ENCODE measurements around the gene PTPN21. TPM values are rescaled to one million over a fixed set of nuclear protein-coding genes. Genes with fewer than 3 reads are reported as not detected.

The PTPN21 gene
- total and polyA plus RNA-seq, 2 of the 13 experiments (the other 11 are each of a cell fraction or from before 2014, with no cell fraction given): 2.0 to 3.7 TPM

DNA sequence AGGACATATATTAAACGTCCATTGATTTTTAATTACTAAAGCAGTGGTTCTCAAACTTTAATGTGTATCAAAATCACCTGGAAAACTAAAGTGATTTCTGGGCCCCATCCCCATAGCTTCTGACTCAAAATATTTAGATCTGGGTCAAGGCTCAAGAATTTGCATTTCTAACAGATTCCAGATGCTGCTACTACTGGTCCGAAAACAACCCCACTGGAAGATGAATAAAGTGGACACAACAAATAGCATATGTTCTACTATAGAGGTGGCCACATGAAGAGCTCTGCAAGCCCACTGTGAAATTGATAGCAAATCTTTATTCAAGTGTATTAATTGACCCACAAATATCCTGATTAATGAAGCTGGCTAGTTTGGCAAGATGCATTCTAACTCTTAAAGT, 99.9 kb downstream of the PTPN21 start:
- H3K36me3 ChIP-seq (replicated peaks in 1 of 2; ENCODE audit: control insufficient read depth in 1 of 2, insufficient read depth in 2 of 2, low read length in 2 of 2): no peaks in the 10 kb centered on the region
- no peak overlapping the region for H3K27ac ChIP-seq (ENCODE audit: extremely low read length, insufficient read depth, low read length)
- H3K4me3 ChIP-seq (replicated peaks in 1 of 3; ENCODE audit: insufficient read depth in 1 of 3, low read depth in 2 of 3, low read length in 3 of 3): no peak overlapping the region
- no peaks in the 10 kb centered on the region for H3K79me2 ChIP-seq (ENCODE audit: insufficient read depth, low read length)
- POLR2A ChIA-PET: no interaction called here
- H2AFZ ChIP-seq (ENCODE audit: low read length): no peak overlapping the region
- CTCF ChIA-PET (ENCODE audit: low intra/inter-chr PET ratio, low total read pairs): no interaction called here
- no peaks in the 10 kb centered on the region for H4K20me1 ChIP-seq (ENCODE audit: insufficient read depth, low read length)
- TF ChIP-seq ARNTL (CRISPR knock-in tag; IDR thresholded peaks at IDR 0.05): no peak
- no peak for TF ChIP-seq ZNF615 (CRISPR knock-in tag; IDR thresholded peaks at IDR 0.05; ENCODE audit: borderline replicate concordance)
- TF ChIP-seq, protein P1, sequence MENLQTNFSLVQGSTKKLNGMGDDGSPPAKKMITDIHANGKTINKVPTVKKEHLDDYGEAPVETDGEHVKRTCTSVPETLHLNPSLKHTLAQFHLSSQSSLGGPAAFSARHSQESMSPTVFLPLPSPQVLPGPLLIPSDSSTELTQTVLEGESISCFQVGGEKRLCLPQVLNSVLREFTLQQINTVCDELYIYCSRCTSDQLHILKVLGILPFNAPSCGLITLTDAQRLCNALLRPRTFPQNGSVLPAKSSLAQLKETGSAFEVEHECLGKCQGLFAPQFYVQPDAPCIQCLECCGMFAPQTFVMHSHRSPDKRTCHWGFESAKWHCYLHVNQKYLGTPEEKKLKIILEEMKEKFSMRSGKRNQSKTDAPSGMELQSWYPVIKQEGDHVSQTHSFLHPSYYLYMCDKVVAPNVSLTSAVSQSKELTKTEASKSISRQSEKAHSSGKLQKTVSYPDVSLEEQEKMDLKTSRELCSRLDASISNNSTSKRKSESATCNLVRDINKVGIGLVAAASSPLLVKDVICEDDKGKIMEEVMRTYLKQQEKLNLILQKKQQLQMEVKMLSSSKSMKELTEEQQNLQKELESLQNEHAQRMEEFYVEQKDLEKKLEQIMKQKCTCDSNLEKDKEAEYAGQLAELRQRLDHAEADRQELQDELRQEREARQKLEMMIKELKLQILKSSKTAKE (CRISPR knock-in tag; IDR thresholded peaks at IDR 0.05; ENCODE audit: borderline replicate concordance): no peak
- TF ChIP-seq MBD4 (IDR thresholded peaks at IDR 0.05; ENCODE audit: borderline replicate concordance, low read length): no peak
- DNase-seq (ENCODE audit: low spot score) (no peak), FAIRE-seq (no peak), ATAC-seq (no peak)
- H3K9me3 ChIP-seq (ENCODE audit: low read length): no peaks in the 10 kb centered on the region
- no peaks in the 10 kb centered on the region for H3K4me1 ChIP-seq (ENCODE audit: insufficient read depth, low read length)
- BruUV-seq (replicated peaks): no TSS peak
- H3K4me2 ChIP-seq (ENCODE audit: low read depth, low read length): no peak overlapping the region
- intact Hi-C loops (cut with micrococcal nuclease; ENCODE audit: unreplicated experiment): no loop called here
- in situ Hi-C loops (cut with HindIII; ENCODE audit: extremely low pct_ligation_motif_present, low pct_unique_long_range_greater_than_20kb): no loop called here
- H3K9ac ChIP-seq (ENCODE audit: insufficient read depth, low read depth, low read length): no peak overlapping the region
- no peaks in the 10 kb centered on the region for H3K27me3 ChIP-seq (ENCODE audit: control insufficient read depth in 1 of 2, insufficient read depth in 2 of 2, low read length in 2 of 2)
- WGBS (ENCODE audit: low lambda C conversion rate): 84% methylated on average over 2 of the region's 2 CpGs

DNA sequence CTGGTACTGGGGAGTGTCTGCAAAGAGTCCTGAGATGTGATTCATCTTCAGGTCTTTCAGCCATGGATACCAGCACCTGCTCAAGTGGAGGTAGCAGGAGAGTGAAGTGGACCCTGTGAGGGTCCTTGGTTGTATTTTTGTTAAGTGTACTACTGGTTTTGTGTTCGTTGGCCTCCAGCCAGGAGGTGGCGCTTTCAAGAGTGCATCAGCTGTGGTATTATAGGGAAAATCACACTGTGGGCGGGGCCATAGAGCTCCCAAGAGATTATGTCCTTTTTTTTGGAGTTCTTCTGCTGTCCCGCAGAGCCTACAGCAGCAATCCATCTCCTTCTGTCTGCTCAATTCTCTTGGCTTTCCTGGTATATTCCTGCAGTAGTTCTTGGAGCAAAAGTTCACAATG, 102.6 kb downstream of the PTPN21 start:
- Histone ChIP-seq H3K9ac (ENCODE audit: insufficient read depth, low read depth, low read length) (no peak overlapping the region), H3K4me1 (ENCODE audit: insufficient read depth, low read length) (peaks cover 8% of the 10 kb centered on the region; the same call in 1 of the 2 replicates), H3K27me3 (ENCODE audit: control insufficient read depth in 1 of 2, insufficient read depth in 2 of 2, low read length in 2 of 2) (no peaks in the 10 kb centered on the region), H3K79me2 (ENCODE audit: insufficient read depth, low read length) (no peaks in the 10 kb centered on the region), H3K36me3 (replicated peaks in 1 of 2; ENCODE audit: control insufficient read depth in 1 of 2, insufficient read depth in 2 of 2, low read length in 2 of 2) (no peaks in the 10 kb centered on the region), H3K4me3 (replicated peaks in 1 of 3; ENCODE audit: insufficient read depth in 1 of 3, low read depth in 2 of 3, low read length in 3 of 3) (no peak overlapping the region), H2AFZ (ENCODE audit: low read length) (no peak overlapping the region), H4K20me1 (ENCODE audit: insufficient read depth, low read length) (no peaks in the 10 kb centered on the region), H3K9me3 (ENCODE audit: low read length) (no peaks in the 10 kb centered on the region), H3K27ac (ENCODE audit: extremely low read length, insufficient read depth, low read length) (no peak overlapping the region), H3K4me2 (ENCODE audit: low read depth, low read length) (no peak overlapping the region)
- DNase-seq (ENCODE audit: low spot score) (no peak), FAIRE-seq (no peak), ATAC-seq (no peak)
- ChIA-PET POLR2A (no interaction called here), CTCF (ENCODE audit: low intra/inter-chr PET ratio, low total read pairs) (no interaction called here)
- WGBS (ENCODE audit: low lambda C conversion rate): 94% methylated on average over 4 of the region's 4 CpGs
- intact Hi-C loops (cut with micrococcal nuclease; ENCODE audit: unreplicated experiment): no loop called here
- BruUV-seq (replicated peaks): no TSS peak
- TF ChIP-seq SP5 (CRISPR knock-in tag; IDR thresholded peaks at IDR 0.05; ENCODE audit: borderline replicate concordance, low read depth) (no peak), ZNF557 (CRISPR knock-in tag; IDR thresholded peaks at IDR 0.05) (no peak)
- TF ChIP-seq, protein P2, sequence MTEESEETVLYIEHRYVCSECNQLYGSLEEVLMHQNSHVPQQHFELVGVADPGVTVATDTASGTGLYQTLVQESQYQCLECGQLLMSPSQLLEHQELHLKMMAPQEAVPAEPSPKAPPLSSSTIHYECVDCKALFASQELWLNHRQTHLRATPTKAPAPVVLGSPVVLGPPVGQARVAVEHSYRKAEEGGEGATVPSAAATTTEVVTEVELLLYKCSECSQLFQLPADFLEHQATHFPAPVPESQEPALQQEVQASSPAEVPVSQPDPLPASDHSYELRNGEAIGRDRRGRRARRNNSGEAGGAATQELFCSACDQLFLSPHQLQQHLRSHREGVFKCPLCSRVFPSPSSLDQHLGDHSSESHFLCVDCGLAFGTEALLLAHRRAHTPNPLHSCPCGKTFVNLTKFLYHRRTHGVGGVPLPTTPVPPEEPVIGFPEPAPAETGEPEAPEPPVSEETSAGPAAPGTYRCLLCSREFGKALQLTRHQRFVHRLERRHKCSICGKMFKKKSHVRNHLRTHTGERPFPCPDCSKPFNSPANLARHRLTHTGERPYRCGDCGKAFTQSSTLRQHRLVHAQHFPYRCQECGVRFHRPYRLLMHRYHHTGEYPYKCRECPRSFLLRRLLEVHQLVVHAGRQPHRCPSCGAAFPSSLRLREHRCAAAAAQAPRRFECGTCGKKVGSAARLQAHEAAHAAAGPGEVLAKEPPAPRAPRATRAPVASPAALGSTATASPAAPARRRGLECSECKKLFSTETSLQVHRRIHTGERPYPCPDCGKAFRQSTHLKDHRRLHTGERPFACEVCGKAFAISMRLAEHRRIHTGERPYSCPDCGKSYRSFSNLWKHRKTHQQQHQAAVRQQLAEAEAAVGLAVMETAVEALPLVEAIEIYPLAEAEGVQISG (CRISPR knock-in tag; IDR thresholded peaks at IDR 0.05): peak; percentile 84
- TF ChIP-seq, protein P3, sequence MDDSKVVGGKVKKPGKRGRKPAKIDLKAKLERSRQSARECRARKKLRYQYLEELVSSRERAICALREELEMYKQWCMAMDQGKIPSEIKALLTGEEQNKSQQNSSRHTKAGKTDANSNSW (CRISPR knock-in tag; IDR thresholded peaks at IDR 0.05; ENCODE audit: borderline replicate concordance): no peak
- in situ Hi-C loops (cut with HindIII; ENCODE audit: extremely low pct_ligation_motif_present, low pct_unique_long_range_greater_than_20kb): no loop called here
